NCI-H146 treated with DMSO at 0.1 percent for 48 hours (cell line): Measurements from ENCODE around the gene LINGO3.
A peak's percentile ranks its signal among the peaks of the same experiment; 100 is the strongest.
"Not testable (repeated sequence)": the region's sequence is repeated elsewhere in the genome, so short reads cannot be mapped to it uniquely, and the experiment has no call there.

Experiments used
- DNase-seq: peaks from one replicate; lab custom pipeline; 2025; ENCODE audit not compliant: unreplicated experiment; lab: John Stamatoyannopoulos, UW

Gene LINGO3

GRCh38 chr19:2308114-2308556 is at the start of gene LINGO3:
Gene LINGO3, minus strand, starts transcription at chr19:2308154. Its CDS starts 16,378 bp downstream, at chr19:2291776.
- no peak for DNase-seq

GRCh38 chr19:2356036-2356646 is 48.2 kb upstream of the LINGO3 start:
- no peak for DNase-seq

- DNase-seq, result no peak
Measured at GRCh38 chr19:2355168-2356035, 47.4 kb upstream of the LINGO3 start.

- no peak for DNase-seq
Measured at GRCh38 chr19:2354670-2355069, 46.7 kb upstream of the LINGO3 start.

- DNase-seq, result no peak
Measured at GRCh38 chr19:2353887-2354592, 46.1 kb upstream of the LINGO3 start.

- DNase-seq, result no peak
Measured at GRCh38 chr19:2353159-2353886, 45.4 kb upstream of the LINGO3 start.

- DNase-seq, result no peak
Measured at GRCh38 chr19:2352121-2352520, 44.2 kb upstream of the LINGO3 start.

- DNase-seq, result no peak
Measured at GRCh38 chr19:2351591-2351990, 43.6 kb upstream of the LINGO3 start.

GRCh38 chr19:2350656-2351055 is 42.7 kb upstream of the LINGO3 start:
- no peak for DNase-seq

GRCh38 chr19:2349818-2350217 is 41.9 kb upstream of the LINGO3 start:
- not testable (repeated sequence) for DNase-seq

GRCh38 chr19:2345794-2346663 is 38.1 kb upstream of the LINGO3 start:
- peak; percentile 12 for DNase-seq

GRCh38 chr19:2345076-2345475 is 37.1 kb upstream of the LINGO3 start:
- no peak for DNase-seq

GRCh38 chr19:2344381-2344870 is 36.5 kb upstream of the LINGO3 start:
- DNase-seq, result no peak

GRCh38 chr19:2343289-2343982 is 35.5 kb upstream of the LINGO3 start:
- no peak for DNase-seq

GRCh38 chr19:2342656-2343288 is 34.8 kb upstream of the LINGO3 start:
- DNase-seq, result no peak

- DNase-seq, result no peak
Measured at GRCh38 chr19:2341982-2342381, 34.0 kb upstream of the LINGO3 start.

GRCh38 chr19:2341244-2341751 is 33.3 kb upstream of the LINGO3 start:
- DNase-seq, result no peak

- DNase-seq, result no peak
Measured at GRCh38 chr19:2340496-2341243, 32.7 kb upstream of the LINGO3 start.
